Germinal center (tissue), 1 donor: ENCODE measurements around the gene DPCD.

ENCODE experiments used
- DNase-seq: peaks from one replicate; pipeline ENCODE4 v3.0.0; 2012; ENCODE audit warnings: mixed read lengths, low spot score

The DPCD gene

GRCh38 chr10:101567165-101568006 lies 20.7 kb upstream of the DPCD start:
- no peak for DNase-seq

- no peak for DNase-seq
Measured at GRCh38 chr10:101568054-101568745, 19.9 kb upstream of the DPCD start.

- DNase-seq = no peak
Measured at GRCh38 chr10:101569323-101569621, 18.8 kb upstream of the DPCD start.

GRCh38 chr10:101569622-101570427 lies 18.3 kb upstream of the DPCD start:
- peak; percentile 92 for DNase-seq

- no peak for DNase-seq
Measured at GRCh38 chr10:101570428-101571270, 17.5 kb upstream of the DPCD start.

- DNase-seq = no peak
Measured at GRCh38 chr10:101571271-101571925, 16.7 kb upstream of the DPCD start.

DNA sequence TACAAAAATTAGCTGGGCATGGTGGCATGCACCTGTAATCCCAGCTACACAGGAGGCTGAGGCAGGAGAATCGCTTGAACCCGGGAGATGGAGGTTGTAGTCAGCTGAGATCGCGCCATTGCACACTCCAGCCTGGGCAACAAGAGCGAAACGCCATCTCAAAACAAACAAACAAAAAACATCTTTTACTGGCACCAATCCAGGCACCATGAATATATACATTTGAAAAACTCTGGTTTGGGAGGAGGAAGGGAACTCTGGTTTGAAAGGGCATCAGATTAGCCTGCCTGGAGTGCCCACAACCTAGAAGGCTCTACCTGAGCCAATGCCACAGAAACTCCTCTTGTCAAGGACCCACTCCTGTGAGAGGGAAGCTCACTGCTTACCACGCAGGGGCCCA lies 16.0 kb upstream of the DPCD start:
- no peak for DNase-seq

DNA sequence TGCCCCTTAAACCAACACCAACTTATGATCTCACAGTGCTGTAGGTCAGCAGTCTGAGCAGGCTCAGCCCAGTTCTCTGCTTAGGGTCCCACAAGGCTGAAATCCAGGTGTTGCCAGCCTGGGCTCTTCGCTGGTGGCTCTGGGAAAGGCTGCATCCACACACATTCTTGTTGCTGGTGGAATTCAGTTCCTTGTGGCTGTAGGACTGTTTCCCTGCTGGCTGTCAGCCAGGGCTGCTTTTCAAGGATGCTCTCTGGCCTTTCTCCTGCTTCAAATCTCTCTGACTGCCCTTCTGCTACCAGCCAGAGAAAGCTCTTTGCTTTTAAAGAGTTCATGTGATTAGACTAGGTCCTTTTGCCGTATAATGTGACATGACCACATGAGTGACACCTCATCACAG lies 15.3 kb upstream of the DPCD start:
- DNase-seq = no peak

DNA sequence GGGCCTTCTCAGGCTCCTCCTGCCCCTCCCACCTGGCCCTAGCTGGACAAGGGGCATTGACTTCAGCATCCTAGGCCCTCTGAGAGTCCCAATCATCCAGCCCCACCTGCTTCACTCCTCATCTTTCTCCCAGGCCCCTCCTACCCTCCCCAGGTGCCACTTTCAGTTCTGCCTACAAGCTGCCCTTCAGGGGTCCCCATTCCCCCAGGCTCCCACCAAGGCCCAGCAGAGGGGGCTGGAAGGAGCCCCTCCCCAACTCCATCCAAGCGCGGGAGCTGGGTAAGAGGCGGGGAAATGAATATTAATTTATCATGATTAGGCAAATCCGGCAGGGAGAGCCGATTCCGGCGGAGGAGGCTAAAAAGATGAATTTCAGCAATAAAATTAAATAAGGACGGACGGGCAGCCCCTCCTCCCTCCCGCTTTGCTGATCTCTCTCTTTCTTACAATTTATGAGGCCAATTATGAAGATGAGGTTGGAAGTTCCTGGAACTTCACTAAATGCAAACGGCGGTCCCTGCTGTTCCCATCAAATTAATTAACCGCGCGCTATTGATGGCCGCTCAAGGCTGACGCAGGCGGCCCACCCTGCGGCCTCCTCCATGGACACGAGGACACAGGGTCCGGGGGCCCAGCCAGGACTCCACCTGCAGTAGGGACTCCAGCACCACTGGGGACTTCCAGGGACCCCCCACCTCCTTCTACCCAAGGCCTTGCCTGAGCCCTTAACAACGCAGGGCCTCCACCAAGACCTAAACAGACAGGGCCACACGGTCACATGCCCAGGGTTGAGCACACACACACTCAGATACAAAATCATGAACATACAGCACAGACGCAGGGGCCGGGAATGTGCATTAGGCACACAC lies 14.0 kb upstream of the DPCD start:
- DNase-seq = no peak

DNA sequence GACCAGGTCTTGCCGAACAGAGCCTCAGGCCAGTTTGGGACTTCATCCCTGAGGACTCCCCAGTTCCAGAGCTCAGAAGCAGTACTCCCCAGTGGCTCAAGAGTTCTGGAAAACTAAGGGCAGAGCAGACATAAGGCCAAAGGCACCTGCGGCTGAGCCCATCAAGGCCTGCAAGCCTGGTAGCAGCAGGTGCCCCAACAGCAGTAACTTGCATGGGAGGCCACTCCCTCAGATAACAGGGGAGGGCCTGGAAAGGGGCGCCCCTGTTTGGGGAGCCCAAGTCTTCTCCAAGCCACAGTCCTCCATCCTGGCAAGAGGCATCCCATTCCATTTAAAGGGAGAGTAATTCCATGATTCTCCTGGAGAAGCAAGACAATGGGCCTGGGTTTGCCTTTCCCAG lies 13.0 kb upstream of the DPCD start:
- DNase-seq = no peak

DNA sequence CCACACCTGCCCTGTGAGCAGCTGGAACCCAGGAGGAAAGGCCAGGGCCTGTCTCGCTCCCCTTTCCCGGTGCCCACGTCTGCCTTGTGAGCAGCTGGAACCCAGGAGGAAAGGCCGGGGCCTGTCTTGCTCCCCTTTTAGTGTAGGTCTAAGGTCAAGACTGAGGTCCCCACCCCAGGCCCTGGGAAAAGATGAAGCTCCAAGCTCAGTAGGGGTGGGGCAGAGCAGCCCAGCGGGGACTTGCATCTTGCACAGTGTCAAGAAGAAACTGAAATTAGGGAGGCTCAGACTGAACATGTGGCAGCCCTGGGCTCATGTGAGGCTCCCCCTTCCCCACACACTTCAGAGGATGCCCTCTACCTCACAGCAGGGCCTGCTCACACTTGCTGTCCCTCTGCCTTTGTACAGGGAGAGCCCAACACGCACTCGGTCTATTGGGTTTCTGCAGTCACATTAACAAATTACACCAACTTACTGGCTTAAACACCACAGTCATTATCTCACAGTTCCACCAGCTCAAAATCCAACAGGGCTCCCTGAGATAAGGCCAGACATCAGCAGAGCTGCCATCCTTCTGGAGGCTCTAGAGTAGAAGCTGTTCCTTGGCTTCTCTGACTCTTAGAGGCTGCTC lies 12.4 kb upstream of the DPCD start:
- no peak for DNase-seq

GRCh38 chr10:101576211-101576863 lies 11.8 kb upstream of the DPCD start:
- no peak for DNase-seq

- no peak for DNase-seq
Measured at GRCh38 chr10:101577121-101577871, 10.8 kb upstream of the DPCD start.

- no peak for DNase-seq
Measured at GRCh38 chr10:101578192-101578591, 9.9 kb upstream of the DPCD start.

DNA sequence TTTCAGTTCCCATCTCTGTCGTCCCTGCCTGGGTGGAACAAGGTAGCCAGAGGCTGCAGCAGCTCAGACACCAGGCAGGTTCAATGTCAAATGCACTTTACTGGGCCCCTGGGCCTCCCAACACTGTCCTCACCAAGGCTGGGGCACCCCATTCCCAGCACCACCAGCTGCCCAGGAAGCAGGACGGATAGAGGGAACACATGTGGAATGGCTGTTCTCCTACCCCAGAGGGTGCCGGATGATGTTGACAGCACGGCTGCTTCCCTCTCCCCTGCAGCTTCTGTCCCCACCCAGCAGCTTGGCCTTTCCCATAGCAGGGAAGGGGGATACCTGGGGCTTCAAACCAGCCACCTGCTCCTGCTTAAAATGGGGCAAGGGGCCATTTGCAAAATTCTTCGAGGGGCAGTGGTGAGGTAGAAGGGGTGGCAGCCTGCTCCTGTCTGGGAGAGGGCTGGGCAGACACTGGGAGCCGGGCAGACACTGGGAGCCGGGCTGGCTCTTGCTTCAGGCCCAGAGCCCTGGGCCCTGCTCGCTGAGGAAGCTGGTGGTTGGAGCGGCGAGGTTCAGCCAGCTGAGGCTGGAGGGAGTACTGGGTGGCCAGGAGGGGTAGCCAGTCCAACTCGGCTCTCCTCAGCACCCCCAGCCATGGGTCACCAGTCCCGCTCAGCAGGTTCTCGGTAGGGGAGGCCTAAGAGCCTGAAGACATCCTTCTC lies 9.2 kb upstream of the DPCD start:
- no peak for DNase-seq

DNA sequence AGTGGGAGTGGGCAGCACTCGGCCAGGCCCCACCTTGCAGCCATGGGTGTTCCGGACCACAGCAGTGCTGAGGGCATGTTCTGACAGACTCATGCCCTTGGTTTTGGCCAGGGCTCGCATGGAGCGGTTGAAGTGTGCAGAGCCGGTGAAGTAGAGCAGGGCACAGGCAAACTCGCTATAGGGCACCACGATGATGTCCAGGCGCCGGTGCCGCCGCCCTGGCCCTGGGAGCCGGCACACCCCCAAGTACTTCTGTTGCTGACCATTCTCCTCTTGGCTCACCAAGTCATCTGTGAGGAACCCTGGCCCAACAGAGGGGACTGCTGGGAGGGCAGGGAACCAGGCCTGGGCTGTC lies 8.6 kb upstream of the DPCD start:
- no peak for DNase-seq

DNA sequence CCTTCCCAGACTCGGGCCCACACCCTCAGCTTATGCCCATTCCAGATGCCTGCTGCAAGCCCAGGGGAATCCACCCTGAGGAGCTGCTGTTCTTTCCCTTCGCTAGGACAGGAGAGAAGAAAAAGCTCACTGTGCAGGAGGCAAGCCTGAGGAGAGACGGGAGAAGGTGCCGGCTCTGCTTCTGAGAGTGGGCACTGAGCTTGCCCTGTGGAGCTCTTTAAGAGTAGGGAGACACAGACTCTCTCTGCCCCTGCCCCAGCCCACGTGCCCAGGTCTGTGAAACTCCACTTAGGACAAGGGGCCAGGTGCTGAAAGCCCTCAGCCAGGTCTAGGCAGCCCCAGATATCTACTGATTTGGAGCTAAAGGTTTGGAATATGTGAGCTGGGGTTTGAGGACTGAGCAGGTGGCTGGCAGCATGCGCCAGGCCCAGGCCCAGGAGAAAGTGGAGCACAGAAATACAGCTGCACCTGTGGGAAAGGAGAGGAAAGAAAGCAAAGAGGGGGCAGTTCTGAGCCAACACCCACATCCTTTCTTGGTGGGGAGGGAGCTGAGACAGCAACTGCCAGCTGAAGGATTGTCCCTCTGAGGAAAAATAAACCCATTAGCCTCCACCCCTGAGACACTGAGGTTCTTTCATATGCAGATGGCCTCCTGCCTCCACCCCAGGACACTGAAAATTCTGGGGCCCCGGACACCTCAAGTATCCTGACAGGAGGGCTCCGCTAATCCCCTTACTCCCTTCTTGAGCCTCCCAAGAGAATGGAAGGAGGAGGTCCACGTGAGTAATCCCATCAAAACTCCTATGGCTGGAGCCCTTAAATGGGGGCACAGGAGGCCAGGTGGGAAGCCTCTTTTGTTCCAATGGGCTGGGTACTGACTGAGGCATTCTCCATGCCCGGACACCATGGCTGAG lies 7.4 kb upstream of the DPCD start:
- no peak for DNase-seq
